Motor neuron (in vitro differentiated cells): ENCODE results near the gene ETS1. TPM values are rescaled to one million over a fixed set of nuclear protein-coding genes. Genes with fewer than 3 reads are reported as not detected.

Experiments
- ATAC-seq, 8 experiments: fragments of 200-7000 bp; cut with Tn5 transposase; replicated peaks in 6 of 8; 2 replicates each; pipeline ENCODE4 v1.8.0; 2021; ENCODE audit warnings: mild to moderate bottlenecking in 8 of 8, moderate library complexity in 8 of 8
- H3K27ac ChIP-seq, 2 donors: fragments of 250-450 bp; sonication (Bioruptor Pico); 2 replicates each; pipeline ENCODE4 v1.9.0; 2021; ENCODE audit warnings: antibody characterized with exemption in 2 of 2, mild to moderate bottlenecking in 2 of 2, moderate library complexity in 1 of 2
- H3K4me1 ChIP-seq, 2 donors: fragments of 250-450 bp; sonication (Bioruptor Pico); replicated peaks in 1 of 2; 2 replicates each; pipeline ENCODE4 v1.6.1; 2021; ENCODE audit warnings: antibody characterized with exemption in 2 of 2, mild to moderate bottlenecking in 2 of 2, moderate library complexity in 1 of 2
- H3K4me3 ChIP-seq, 5 donors: fragments of 250-450 bp; sonication (Bioruptor Pico); 2 replicates each; pipeline ENCODE4 v1.9.0; 2021; ENCODE audit warnings: antibody characterized with exemption in 5 of 5, mild to moderate bottlenecking in 5 of 5, moderate library complexity in 4 of 5
- WGBS, 10 experiments: fragments of 450-650 bp; shearing (Covaris generic); methylation state at CpG; one replicate each; pipeline ENCODE4 v1.0.0; 2022; 5-methylcytosine and 5-hydroxymethylcytosine counted together
- in situ Hi-C, 9 experiments: fragments of 400-800 bp; cut with MboI; loops; one replicate each; pipeline ENCODE4 v1.15.0; 2021; ENCODE audit warnings: low sequenced_read_pairs in 9 of 9, low pct_unique_long_range_greater_than_20kb in 2 of 9; ENCODE audit not compliant: unreplicated experiment in 9 of 9
- total RNA-seq, 8 experiments: library from RNA; unstranded; fragments of 300-600 nt; gene quantifications; 2 replicates each; pipeline versions ENCODE4 v1.2.3 to v1.2.4, GENCODE V29; 2022

ETS1 gene
- total RNA-seq, 8 experiments from 2014 or later = 0.11 to 18.4 (median 3.4) TPM

- Histone ChIP-seq H3K27ac (no peak overlapping the region), H3K4me1 (no peaks in the 10 kb centered on the region), H3K4me3 (no peak overlapping the region)
- peak in 2 of 8 experiments; percentile 34 to 52 for ATAC-seq
- WGBS, 10 experiments = 47 to 71% (median 61%) methylated on average over 3 of the region's 3 CpGs; no CpG with 5 or more reads in 2 of the 10 experiments
- in situ Hi-C loops = no loop called here
Observed at GRCh38 chr11:128434818-128435217, 152.5 kb downstream of the ETS1 start.

- H3K4me3 ChIP-seq = no peak overlapping the region
- H3K4me1 ChIP-seq = no peaks in the 10 kb centered on the region
- 40 to 100% (median 70%) methylated on average over 1 to 4 of the region's 4 CpGs; no CpG with 5 or more reads in 2 of the 10 experiments for WGBS, 10 experiments
- no peak overlapping the region for H3K27ac ChIP-seq
- no peak for ATAC-seq
- in situ Hi-C loops = no loop called here
Observed at GRCh38 chr11:128434411-128434810, 152.9 kb downstream of the ETS1 start.

- no peak overlapping the region for H3K27ac ChIP-seq
- no peak overlapping the region for H3K4me3 ChIP-seq
- no peak for ATAC-seq
- in situ Hi-C loops = no loop called here
- no peaks in the 10 kb centered on the region for H3K4me1 ChIP-seq
Observed at GRCh38 chr11:128432926-128433325, 154.4 kb downstream of the ETS1 start.

GRCh38 chr11:128431931-128432330 lies 155.4 kb downstream of the ETS1 start:
- in situ Hi-C loops = no loop called here
- Histone ChIP-seq H3K4me1 (no peaks in the 10 kb centered on the region), H3K27ac (no peak overlapping the region), H3K4me3 (no peak overlapping the region)
- ATAC-seq = no peak
- 0 to 100% (median 80%) methylated on average over 1 to 4 of the region's 4 CpGs; no CpG with 5 or more reads in 3 of the 10 experiments for WGBS, 10 experiments

- in situ Hi-C loops = no loop called here
- 20 to 83% (median 60%) methylated on average over 1 to 3 of the region's 3 CpGs; no CpG with 5 or more reads in 2 of the 10 experiments for WGBS, 10 experiments
- ATAC-seq = no peak
- Histone ChIP-seq H3K27ac (no peak overlapping the region), H3K4me1 (peaks cover 0 to 9% of the 10 kb centered on the region in 2 donors), H3K4me3 (no peak overlapping the region)
Observed at GRCh38 chr11:128428935-128429334, 158.4 kb downstream of the ETS1 start.

- 0 to 91% (median 80%) methylated on average over 1 to 7 of the region's 8 CpGs; no CpG with 5 or more reads in 3 of the 10 experiments for WGBS, 10 experiments
- in situ Hi-C loops = no loop called here
- Histone ChIP-seq H3K27ac (no peak overlapping the region), H3K4me3 (no peak overlapping the region), H3K4me1 (peaks cover 5 to 14% of the 10 kb centered on the region in 2 donors)
- ATAC-seq = peak in 3 of 8 experiments; percentile 7 to 58 (median 15)
Observed at GRCh38 chr11:128424851-128425285, 162.5 kb downstream of the ETS1 start.

- in situ Hi-C loops = no loop called here
- no peak overlapping the region for H3K4me3 ChIP-seq
- peaks cover 5 to 14% of the 10 kb centered on the region in 2 donors for H3K4me1 ChIP-seq
- H3K27ac ChIP-seq = no peak overlapping the region
- ATAC-seq = peak in 3 of 8 experiments; percentile 18 to 74 (median 33)
- WGBS, 10 experiments = 0 to 53% (median 38%) methylated on average over 1 to 5 of the region's 8 CpGs; no CpG with 5 or more reads in 5 of the 10 experiments
Observed at GRCh38 chr11:128424271-128424711, 163.1 kb downstream of the ETS1 start.

GRCh38 chr11:128422576-128423370 lies 164.6 kb downstream of the ETS1 start:
- ATAC-seq = peak in 5 of 8 experiments; percentile 80 to 93 (median 88)
- Histone ChIP-seq H3K4me3 (no peak overlapping the region), H3K27ac (no peak overlapping the region), H3K4me1 (peaks cover 5 to 14% of the 10 kb centered on the region in 2 donors)
- 40 to 100% (median 87%) methylated on average over 2 to 8 of the region's 16 CpGs; no CpG with 5 or more reads in 2 of the 10 experiments for WGBS, 10 experiments
- in situ Hi-C loops = no loop called here

GRCh38 chr11:128421577-128422330 lies 165.6 kb downstream of the ETS1 start:
- in situ Hi-C loops = no loop called here
- Histone ChIP-seq H3K27ac (no peak overlapping the region), H3K4me3 (no peak overlapping the region), H3K4me1 (peaks cover 5 to 14% of the 10 kb centered on the region in 2 donors)
- WGBS, 10 experiments = 40 to 100% (median 82%) methylated on average over 1 to 5 of the region's 6 CpGs; no CpG with 5 or more reads in 2 of the 10 experiments
- ATAC-seq = peak in 6 of 8 experiments; percentile 33 to 86 (median 74)

GRCh38 chr11:128420951-128421350 lies 166.4 kb downstream of the ETS1 start:
- 58 to 94% (median 80%) methylated on average over 1 to 4 of the region's 4 CpGs; no CpG with 5 or more reads in 1 of the 10 experiments for WGBS, 10 experiments
- peaks cover 5 to 14% of the 10 kb centered on the region in 2 donors for H3K4me1 ChIP-seq
- H3K4me3 ChIP-seq = no peak overlapping the region
- ATAC-seq = no peak
- H3K27ac ChIP-seq = no peak overlapping the region
- in situ Hi-C loops = no loop called here

GRCh38 chr11:128420265-128420664 lies 167.1 kb downstream of the ETS1 start:
- peaks cover 5 to 14% of the 10 kb centered on the region in 2 donors for H3K4me1 ChIP-seq
- H3K27ac ChIP-seq = no peak overlapping the region
- no peak for ATAC-seq
- H3K4me3 ChIP-seq = no peak overlapping the region
- 20 to 82% (median 72%) methylated on average over 1 to 3 of the region's 4 CpGs; no CpG with 5 or more reads in 4 of the 10 experiments for WGBS, 10 experiments
- in situ Hi-C loops = no loop called here

GRCh38 chr11:128419012-128419767 lies 168.2 kb downstream of the ETS1 start:
- H3K4me1 ChIP-seq = peaks cover 5 to 6% of the 10 kb centered on the region in 2 donors
- H3K27ac ChIP-seq = no peak overlapping the region
- ATAC-seq = no peak
- in situ Hi-C loops = no loop called here
- H3K4me3 ChIP-seq = no peak overlapping the region
- 60 to 100% (median 78%) methylated on average over 1 to 7 of the region's 7 CpGs; no CpG with 5 or more reads in 1 of the 10 experiments for WGBS, 10 experiments
